ENCODE data around the gene GTPBP3. TPM values are rescaled to one million over a fixed set of nuclear protein-coding genes. Genes with fewer than 3 reads are reported as not detected.

The GTPBP3 gene
- total and polyA plus RNA-seq, 2 of the 13 experiments (the other 11 are each of a cell fraction or from before 2014, with no cell fraction given), result 17.5 to 30.0 TPM

- TF ChIP-seq PRDM10 (CRISPR knock-in tag; IDR thresholded peaks at IDR 0.05; ENCODE audit: low read depth) (no peak), MED13 (CRISPR knock-in tag; IDR thresholded peaks at IDR 0.05) (no peak), ZNF337 (CRISPR knock-in tag; IDR thresholded peaks at IDR 0.05; ENCODE audit: borderline replicate concordance, low read depth) (0 out of 2 replicates have a peak, but pooled peaks have one; percentile 10), GTF3A (CRISPR knock-in tag; conservative IDR thresholded peaks at IDR 0.05) (no peak), ZNF503 (CRISPR knock-in tag; IDR thresholded peaks at IDR 0.05) (no peak), PHB2 (IDR thresholded peaks at IDR 0.05; ENCODE audit: partially characterized antibody) (no peak), ZBTB39 (CRISPR knock-in tag; IDR thresholded peaks at IDR 0.05) (0 out of 2 replicates have a peak, but pooled peaks have one; percentile 51), ZNF878 (CRISPR knock-in tag; IDR thresholded peaks at IDR 0.05) (no peak), KLF12 (CRISPR knock-in tag; IDR thresholded peaks at IDR 0.05; ENCODE audit: borderline replicate concordance) (peak; percentile 76; the same call in 1 of the 2 replicates), SP140L (CRISPR knock-in tag; IDR thresholded peaks at IDR 0.05; ENCODE audit: borderline replicate concordance) (no peak), NFE2L1 (CRISPR knock-in tag; IDR thresholded peaks at IDR 0.05; ENCODE audit: borderline replicate concordance) (no peak), ZNF451 (CRISPR knock-in tag; IDR thresholded peaks at IDR 0.05) (0 out of 2 replicates have a peak, but pooled peaks have one; percentile 27), MAFF (IDR thresholded peaks at IDR 0.05; ENCODE audit: low read depth, low read length) (no peak), TBX2 (CRISPR knock-in tag; IDR thresholded peaks at IDR 0.05; ENCODE audit: borderline replicate concordance) (no peak), SAP130 (CRISPR knock-in tag; IDR thresholded peaks at IDR 0.05; ENCODE audit: low read depth) (no peak), ZNF558 (CRISPR knock-in tag; IDR thresholded peaks at IDR 0.05; ENCODE audit: borderline replicate concordance) (no peak), ZSCAN20 (CRISPR knock-in tag; IDR thresholded peaks at IDR 0.05; ENCODE audit: borderline replicate concordance) (no peak), TEAD3 (CRISPR knock-in tag; optimal IDR thresholded peaks at IDR 0.05; ENCODE audit: borderline replicate concordance) (no peak), NFIB (CRISPR knock-in tag; IDR thresholded peaks at IDR 0.05; ENCODE audit: borderline replicate concordance) (peak; percentile 51; the same call in 1 of the 2 replicates), KAT7 (CRISPR knock-in tag; IDR thresholded peaks at IDR 0.05; ENCODE audit: borderline replicate concordance) (0 out of 2 replicates have a peak, but pooled peaks have one; percentile 28), KLF11 (CRISPR knock-in tag; IDR thresholded peaks at IDR 0.05) (no peak), ZNF589 (CRISPR knock-in tag; conservative IDR thresholded peaks at IDR 0.05) (peak; percentile 22; the same call in 1 of the 2 replicates), ZNF780A (CRISPR knock-in tag; IDR thresholded peaks at IDR 0.05) (no peak)
These were observed 501 bp downstream of the GTPBP3 start (continued) for GRCh38 chr19:17337675-17338432.
